HuH-7.5 (cell line): ENCODE results near the gene ITPRID1.
"Not testable (repeated sequence)": the region's sequence is repeated elsewhere in the genome, so short reads cannot be mapped to it uniquely, and the experiment has no call there.

Source experiments
- DNase-seq: peaks from one replicate; pipeline ENCODE4 v3.0.0; 2011; ENCODE audit warnings: low spot score

ITPRID1 gene

GRCh38 chr7:31516680-31517502 is 3.0 kb downstream of the ITPRID1 start:
- DNase-seq = no peak

DNA sequence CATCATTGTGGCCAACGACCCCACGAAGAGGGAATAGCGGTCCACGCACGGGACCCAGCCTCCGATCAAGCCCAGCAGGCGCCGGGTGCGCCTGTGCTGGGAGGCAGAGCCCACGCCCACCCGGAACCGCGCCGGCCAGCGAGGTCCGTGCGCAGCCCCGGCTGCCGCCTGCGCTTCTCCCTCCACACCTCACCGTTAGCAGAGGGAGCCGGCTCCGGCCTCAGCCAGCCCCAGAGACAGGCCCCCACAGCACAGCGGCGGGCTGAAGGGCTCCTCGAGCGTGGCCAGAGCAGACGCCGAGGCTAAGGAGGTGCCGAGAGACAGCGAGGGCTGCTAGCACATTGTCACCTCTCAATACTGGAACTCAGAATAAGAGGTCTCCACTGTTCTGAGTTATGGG is 3.6 kb downstream of the ITPRID1 start:
- no peak for DNase-seq

GRCh38 chr7:31518766-31519165 is 4.9 kb downstream of the ITPRID1 start:
- no peak for DNase-seq

GRCh38 chr7:31521336-31522010 is 7.6 kb downstream of the ITPRID1 start:
- no peak for DNase-seq

DNA sequence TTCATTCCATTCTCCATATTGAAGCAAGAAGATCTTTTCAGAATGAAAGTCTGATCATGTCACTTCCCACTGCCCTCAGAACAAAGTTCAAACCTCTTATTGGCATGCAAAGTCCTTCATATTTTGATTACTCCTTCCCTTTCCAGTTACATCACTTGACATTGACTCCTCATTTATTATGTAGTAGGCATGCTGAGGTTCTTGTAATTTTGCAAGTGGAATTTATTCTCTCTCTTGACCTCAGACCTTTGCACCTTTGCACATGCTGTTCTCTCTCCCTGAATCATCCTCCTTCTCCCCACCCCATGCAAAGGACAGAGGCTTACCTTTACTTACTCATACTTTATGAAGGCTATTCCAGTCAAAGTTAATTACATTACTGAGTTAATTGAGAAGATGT is 13.0 kb downstream of the ITPRID1 start:
- DNase-seq = no peak

DNA sequence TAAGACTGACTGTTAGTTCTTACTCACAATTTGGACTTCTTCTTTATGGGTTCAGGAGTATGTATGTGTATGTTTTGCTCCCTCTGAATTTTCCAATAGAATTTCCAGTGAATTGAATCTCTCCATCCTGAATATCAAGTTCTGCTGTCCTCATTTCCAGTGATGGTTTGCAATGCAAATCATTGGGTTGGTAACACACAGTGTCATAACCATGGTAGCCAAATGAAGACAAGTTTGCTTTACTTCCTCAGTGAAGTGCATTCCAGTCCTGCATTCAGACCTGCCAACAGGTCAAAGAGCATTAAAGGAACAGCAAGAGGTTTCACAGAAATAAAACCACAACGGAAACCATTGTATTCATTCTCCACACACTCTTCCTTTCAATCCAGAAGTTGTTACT is 15.2 kb downstream of the ITPRID1 start:
- DNase-seq = no peak

DNA sequence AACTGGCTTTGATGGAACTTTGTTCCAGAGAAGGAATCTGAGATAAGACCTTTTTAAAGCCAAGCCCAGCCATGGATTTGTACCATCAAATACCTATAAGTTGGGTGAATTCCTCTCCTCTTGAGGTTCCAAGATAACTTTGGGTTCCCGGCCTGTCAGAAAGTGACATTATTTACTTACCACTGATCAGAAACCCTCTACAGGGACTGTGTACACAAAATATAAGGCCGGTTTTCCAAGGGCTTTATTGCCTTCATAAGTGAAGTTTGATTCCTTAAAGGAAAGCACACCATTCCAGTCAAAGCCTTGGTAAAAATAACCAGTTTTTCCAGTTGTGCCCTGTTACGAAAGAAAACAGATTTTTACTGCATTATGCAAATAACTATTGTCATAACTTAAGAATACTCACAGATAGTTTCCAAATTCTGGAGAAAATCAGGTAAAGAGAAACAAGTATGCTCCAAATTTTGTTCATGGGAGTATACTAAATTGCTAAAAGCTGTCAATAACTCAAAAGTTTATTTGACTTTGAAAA is 26.8 kb downstream of the ITPRID1 start:
- not testable (repeated sequence) for DNase-seq

DNA sequence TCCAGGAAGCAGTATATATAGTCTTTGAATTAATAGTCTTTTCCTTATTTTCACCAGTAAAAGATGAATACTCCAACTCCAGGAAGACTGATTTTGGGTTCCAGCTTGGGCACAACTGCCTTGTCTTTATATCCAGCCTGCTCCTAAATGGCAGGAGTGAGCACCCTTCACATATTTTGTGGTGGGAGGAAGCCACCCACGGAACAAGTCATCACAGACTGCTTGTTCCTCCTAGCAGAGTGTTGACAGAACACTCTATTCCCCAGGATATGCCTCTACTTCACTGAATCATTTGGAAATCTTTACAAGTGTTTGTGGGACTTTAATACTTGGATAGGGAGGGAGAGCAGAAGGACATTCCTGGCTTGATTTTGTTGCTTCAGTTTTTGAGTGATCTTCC is 31.7 kb downstream of the ITPRID1 start:
- no peak for DNase-seq

DNA sequence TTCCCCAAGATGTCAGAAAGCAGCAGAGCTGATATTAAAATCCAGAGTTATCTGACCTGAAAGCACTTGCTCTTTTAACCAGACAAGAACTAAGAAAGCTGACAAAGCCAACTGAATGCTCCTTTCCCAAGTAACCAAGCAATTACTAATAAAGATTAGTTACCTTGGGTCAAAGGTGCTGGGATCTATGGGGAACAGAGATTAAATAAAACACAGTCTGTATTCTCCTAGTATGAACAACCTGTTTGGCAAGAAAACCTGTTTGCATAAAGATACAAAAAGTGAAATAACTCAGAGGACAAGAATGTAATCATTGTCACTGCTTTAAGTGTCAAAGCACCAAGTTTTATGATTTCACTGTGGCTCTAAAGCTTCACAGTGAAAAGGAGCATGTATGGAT is 35.7 kb downstream of the ITPRID1 start:
- no peak for DNase-seq

DNA sequence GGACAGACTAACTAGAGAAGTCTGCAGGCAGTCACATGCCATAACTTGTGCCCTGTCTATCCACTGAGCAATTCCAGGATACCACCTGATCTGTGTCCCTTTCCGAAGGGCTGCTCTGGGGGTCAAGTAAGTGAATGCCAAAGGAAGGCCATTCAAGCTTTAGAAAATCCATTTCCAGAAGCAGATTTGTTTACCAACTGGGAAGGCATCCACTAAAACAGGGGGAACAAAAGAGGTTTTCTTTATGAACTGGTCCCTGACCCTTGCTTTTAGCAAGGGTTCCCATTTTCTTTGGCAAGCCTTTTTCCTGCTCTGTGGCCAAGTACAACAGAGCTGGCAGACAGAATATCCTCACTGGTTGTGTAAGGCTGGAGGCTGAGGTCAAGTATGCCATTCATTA is 36.5 kb downstream of the ITPRID1 start:
- DNase-seq = no peak

DNA sequence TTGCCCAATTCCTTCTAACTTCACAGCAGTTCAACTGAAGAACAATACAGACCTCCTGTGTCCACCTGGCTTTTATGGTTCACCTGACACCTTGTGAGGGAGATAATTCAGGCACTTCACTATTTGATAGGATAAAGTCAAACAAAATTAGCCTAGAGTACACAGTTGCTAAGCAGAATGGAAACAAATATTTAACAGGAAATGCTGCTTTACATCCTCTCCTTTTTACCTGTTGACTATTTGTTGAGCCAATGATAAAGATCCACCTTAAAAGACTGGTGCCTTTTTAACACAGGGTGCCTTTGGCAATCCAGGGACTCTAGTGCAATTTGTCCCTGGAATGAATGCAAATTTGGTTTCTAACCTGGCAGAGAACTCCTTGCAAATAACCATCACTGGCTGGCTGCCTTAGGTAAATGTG is 39.8 kb downstream of the ITPRID1 start:
- no peak for DNase-seq

DNA sequence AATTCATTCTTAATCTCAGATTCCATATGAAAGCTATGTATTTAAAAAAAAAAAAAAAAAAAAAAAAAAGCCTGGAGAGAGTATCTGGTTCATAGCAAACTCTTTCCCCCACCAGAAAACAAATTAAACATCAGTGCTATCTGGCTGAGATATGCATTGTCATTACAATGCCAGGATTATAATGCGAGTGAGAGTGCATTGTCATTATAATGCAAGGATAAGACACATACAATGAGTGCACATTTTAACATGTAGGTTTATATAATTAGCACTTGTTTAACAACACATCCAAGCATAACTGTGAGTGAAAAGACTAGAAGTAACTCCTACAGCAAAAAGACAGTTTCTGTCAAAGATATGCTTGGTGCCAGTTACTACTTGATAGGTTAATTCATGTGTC is 48.1 kb downstream of the ITPRID1 start:
- DNase-seq = no peak

- no peak for DNase-seq
Observed at GRCh38 chr7:31563522-31563921, 49.6 kb downstream of the ITPRID1 start.

GRCh38 chr7:31563951-31564350 is 50.1 kb downstream of the ITPRID1 start:
- DNase-seq = no peak

- no peak for DNase-seq
Observed at GRCh38 chr7:31564661-31565060, 50.8 kb downstream of the ITPRID1 start.

GRCh38 chr7:31569528-31569927 is 55.6 kb downstream of the ITPRID1 start:
- DNase-seq = no peak

- DNase-seq = no peak
Observed at GRCh38 chr7:31583526-31583925, 69.6 kb downstream of the ITPRID1 start.

GRCh38 chr7:31583942-31584341 is 70.1 kb downstream of the ITPRID1 start:
- DNase-seq = no peak

DNA sequence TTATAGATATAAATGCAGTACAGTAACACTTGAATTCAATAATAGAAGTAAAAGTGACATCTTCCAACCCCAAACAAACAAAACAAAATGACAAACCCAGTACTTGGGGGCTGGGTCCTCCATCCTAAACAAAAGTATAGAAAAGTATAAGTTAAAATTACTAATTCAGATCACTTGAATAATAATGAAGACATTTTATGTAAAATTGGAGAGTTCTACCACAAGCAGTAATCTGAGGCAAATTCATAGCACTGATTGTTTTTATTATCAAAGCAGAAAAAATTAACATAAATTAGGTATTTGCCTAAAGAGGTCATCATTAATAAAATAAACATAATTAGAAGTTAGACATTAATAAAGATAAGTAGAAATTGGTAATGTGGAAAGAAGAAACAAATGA is 81.5 kb downstream of the ITPRID1 start:
- no peak for DNase-seq

DNA sequence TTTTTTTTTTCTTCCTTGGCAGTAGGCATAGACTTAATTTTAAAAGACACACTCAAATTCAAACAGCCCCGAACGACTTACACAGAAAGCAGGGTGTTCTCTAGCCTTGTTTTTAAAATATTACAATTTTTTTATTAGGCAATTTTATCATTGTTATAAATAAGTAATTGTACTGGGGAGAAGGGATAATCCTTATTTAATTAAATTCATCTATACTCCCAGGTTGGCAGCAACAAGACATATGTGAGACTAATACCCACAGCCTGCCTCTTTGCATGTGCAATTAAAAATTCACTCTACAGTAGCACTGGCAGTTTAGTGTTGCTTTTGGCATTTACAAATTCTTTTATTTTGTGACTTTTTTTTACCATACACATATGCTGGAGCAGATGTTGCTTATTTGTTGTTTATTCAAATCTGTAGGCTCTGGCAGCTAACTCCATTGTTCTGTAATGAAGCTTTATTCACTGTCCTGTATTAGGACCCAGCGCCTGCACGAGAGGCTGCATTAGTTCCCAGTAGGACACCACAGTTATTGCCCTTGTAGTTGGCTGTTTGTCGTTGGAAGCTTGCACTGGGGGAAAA is 88.2 kb downstream of the ITPRID1 start:
- no peak for DNase-seq

GRCh38 chr7:31603046-31603445 is 89.2 kb downstream of the ITPRID1 start:
- no peak for DNase-seq

- no peak for DNase-seq
Observed at GRCh38 chr7:31613604-31614003, 99.7 kb downstream of the ITPRID1 start.

DNA sequence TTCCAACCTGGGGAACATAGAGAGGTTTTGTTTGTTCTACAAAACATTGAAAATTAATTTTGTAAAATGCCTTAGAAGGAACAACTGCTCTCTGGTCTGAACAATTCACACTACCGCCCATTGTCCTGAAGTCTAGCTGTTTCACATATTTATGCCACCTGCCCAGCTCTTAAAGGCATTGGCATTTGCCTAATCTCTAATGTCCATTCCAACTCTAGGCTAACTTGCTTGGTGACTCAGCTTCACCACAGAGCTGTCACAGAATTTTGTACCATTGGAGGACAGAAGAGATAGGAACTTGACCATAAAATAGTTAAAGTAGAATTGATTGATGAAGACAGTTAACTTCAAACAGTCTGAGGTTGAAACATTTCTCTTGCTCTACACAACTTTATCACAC is 119.6 kb downstream of the ITPRID1 start:
- no peak for DNase-seq
